Measurements from ENCODE around the gene RBM41. TPM values are rescaled to one million over a fixed set of nuclear protein-coding genes. Genes with fewer than 3 reads are reported as not detected.
"Not testable (repeated sequence)": the region's sequence is repeated elsewhere in the genome, so short reads cannot be mapped to it uniquely, and the experiment has no call there.

Gene RBM41
- total RNA-seq, 3 donors from 2014 or later: 8.0 to 11.7 (median 10.6) TPM

GRCh38 chrX:107107459-107107858, 11.2 kb downstream of the RBM41 start:
- no peaks in the 10 kb centered on the region for H3K27me3 Mint-ChIP-seq (ENCODE audit: low read depth)
- no peaks in the 10 kb centered on the region for H3K9me3 Mint-ChIP-seq
- peaks cover 25% of the 10 kb centered on the region for H3K36me3 Mint-ChIP-seq (ENCODE audit: insufficient read depth)
- H3K4me3 Mint-ChIP-seq: no peak overlapping the region
- ATAC-seq (no peak), DNase-seq (no peak)
- H3K4me1 Mint-ChIP-seq (ENCODE audit: low read depth): peaks cover 17% of the 10 kb centered on the region

DNA sequence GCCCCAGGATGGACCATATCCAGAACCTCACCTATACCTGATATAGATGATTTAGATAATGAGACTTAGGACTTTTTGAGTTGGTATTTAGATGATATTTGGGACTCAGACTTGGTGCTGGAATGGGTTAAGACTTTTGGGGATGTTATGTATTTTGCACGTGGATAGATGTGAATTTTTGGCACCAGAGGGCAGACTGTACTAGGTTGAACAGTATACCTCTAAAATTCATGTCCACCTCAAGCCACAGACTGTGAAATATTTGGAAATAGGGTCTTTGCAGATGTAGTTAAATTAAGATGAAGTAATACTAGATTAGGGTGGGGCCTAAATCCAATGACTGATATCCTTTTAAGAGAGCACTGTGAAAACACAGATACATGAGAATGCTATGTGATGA, 15.6 kb downstream of the RBM41 start:
- no peak for ATAC-seq
- Mint-ChIP-seq H3K27me3 (ENCODE audit: low read depth) (no peaks in the 10 kb centered on the region), H3K9me3 (no peaks in the 10 kb centered on the region), H3K4me3 (no peak overlapping the region), H3K4me1 (ENCODE audit: low read depth) (peaks cover 8% of the 10 kb centered on the region), H3K36me3 (ENCODE audit: insufficient read depth) (peaks cover 23% of the 10 kb centered on the region)
- no peak for DNase-seq

- Mint-ChIP-seq H3K9me3 (peaks cover 11% of the 10 kb centered on the region), H3K4me3 (no peak overlapping the region), H3K36me3 (ENCODE audit: insufficient read depth) (peaks cover 14% of the 10 kb centered on the region), H3K27me3 (ENCODE audit: low read depth) (no peaks in the 10 kb centered on the region), H3K4me1 (ENCODE audit: low read depth) (peaks cover 6% of the 10 kb centered on the region)
- DNase-seq: no peak
- ATAC-seq: no peak
Observed at GRCh38 chrX:107076158-107076557, 42.5 kb downstream of the RBM41 start.

DNA sequence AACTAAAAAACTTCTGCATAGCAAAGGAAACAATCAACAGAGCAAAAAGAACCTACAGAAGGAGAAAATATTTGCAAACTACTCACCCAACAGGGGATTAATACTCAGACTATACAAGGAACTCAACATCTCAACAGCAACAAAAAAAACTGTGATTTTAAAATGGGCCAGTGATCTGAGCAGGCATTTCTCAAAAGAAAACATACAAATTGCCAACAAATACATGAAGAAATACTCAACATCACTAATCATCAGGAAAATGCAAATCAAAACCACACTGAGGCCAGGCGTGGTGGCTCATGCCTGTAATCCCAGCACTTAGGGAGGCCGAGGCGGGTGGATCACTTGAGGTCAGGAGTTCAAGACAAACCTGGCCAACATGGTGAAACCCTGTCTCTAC, 60.9 kb downstream of the RBM41 start:
- H3K9me3 Mint-ChIP-seq; DNase-seq; H3K27me3 Mint-ChIP-seq (ENCODE audit: low read depth); H3K36me3 Mint-ChIP-seq (ENCODE audit: insufficient read depth); ATAC-seq; H3K4me1 Mint-ChIP-seq (ENCODE audit: low read depth); H3K4me3 Mint-ChIP-seq: not testable (repeated sequence)

- H3K9me3 Mint-ChIP-seq: no peaks in the 10 kb centered on the region
- no peaks in the 10 kb centered on the region for H3K36me3 Mint-ChIP-seq (ENCODE audit: insufficient read depth)
- H3K4me1 Mint-ChIP-seq (ENCODE audit: low read depth): no peaks in the 10 kb centered on the region
- DNase-seq: no peak
- H3K4me3 Mint-ChIP-seq: no peak overlapping the region
- H3K27me3 Mint-ChIP-seq (ENCODE audit: low read depth): no peaks in the 10 kb centered on the region
- ATAC-seq: no peak
Observed at GRCh38 chrX:107054978-107055377, 63.6 kb downstream of the RBM41 start.

GRCh38 chrX:107050195-107050709, 68.4 kb downstream of the RBM41 start:
- ATAC-seq (no peak), DNase-seq (no peak)
- Mint-ChIP-seq H3K27me3 (ENCODE audit: low read depth) (peaks cover 2% of the 10 kb centered on the region), H3K36me3 (ENCODE audit: insufficient read depth) (no peaks in the 10 kb centered on the region), H3K4me1 (ENCODE audit: low read depth) (no peaks in the 10 kb centered on the region), H3K9me3 (no peaks in the 10 kb centered on the region), H3K4me3 (no peak overlapping the region)

GRCh38 chrX:107047622-107048021, 71.0 kb downstream of the RBM41 start:
- ATAC-seq (no peak), DNase-seq (no peak)
- no peaks in the 10 kb centered on the region for H3K36me3 Mint-ChIP-seq (ENCODE audit: insufficient read depth)
- peaks cover 5% of the 10 kb centered on the region for H3K27me3 Mint-ChIP-seq (ENCODE audit: low read depth)
- no peak overlapping the region for H3K4me3 Mint-ChIP-seq
- H3K9me3 Mint-ChIP-seq: no peaks in the 10 kb centered on the region
- H3K4me1 Mint-ChIP-seq (ENCODE audit: low read depth): no peaks in the 10 kb centered on the region

- no peak for DNase-seq
- no peak for ATAC-seq
- Mint-ChIP-seq H3K36me3 (ENCODE audit: insufficient read depth) (no peaks in the 10 kb centered on the region), H3K27me3 (ENCODE audit: low read depth) (peaks cover 3% of the 10 kb centered on the region), H3K9me3 (no peaks in the 10 kb centered on the region), H3K4me1 (ENCODE audit: low read depth) (no peaks in the 10 kb centered on the region), H3K4me3 (no peak overlapping the region)
Observed at GRCh38 chrX:107029752-107030151, 88.9 kb downstream of the RBM41 start.

DNA sequence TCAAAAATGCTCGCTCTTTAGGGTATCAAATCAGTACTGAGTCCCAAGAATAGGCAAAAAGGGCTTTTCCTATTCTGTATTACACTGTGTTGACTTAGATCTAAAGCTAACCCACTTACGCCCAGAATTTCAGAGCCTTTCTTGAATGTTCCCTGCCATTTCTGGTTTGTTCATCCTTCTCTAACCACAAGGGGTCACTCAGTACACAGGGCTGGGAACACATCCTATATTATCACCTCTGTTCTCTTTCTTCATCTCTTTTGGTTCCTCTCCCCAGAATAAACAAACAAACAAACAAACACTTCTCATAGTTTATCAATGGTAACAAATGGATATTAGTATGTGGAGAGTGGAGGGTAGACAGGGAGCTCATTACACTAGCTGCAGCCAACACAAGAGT, 93.1 kb downstream of the RBM41 start:
- H3K9me3 Mint-ChIP-seq: no peaks in the 10 kb centered on the region
- no peak for DNase-seq

GRCh38 chrX:107014936-107015335, 103.7 kb downstream of the RBM41 start:
- Mint-ChIP-seq H3K4me1 (ENCODE audit: low read depth) (no peaks in the 10 kb centered on the region), H3K27me3 (ENCODE audit: low read depth) (no peaks in the 10 kb centered on the region), H3K4me3 (no peak overlapping the region), H3K36me3 (ENCODE audit: insufficient read depth) (no peaks in the 10 kb centered on the region), H3K9me3 (no peaks in the 10 kb centered on the region)
- no peak for ATAC-seq
- DNase-seq: no peak

More for the DNA sequence above, 93.1 kb downstream of the RBM41 start:
- H3K27me3 Mint-ChIP-seq (ENCODE audit: low read depth): peaks cover 3% of the 10 kb centered on the region
- no peak for ATAC-seq
- H3K4me3 Mint-ChIP-seq: no peak overlapping the region
- no peaks in the 10 kb centered on the region for H3K4me1 Mint-ChIP-seq (ENCODE audit: low read depth)
- no peaks in the 10 kb centered on the region for H3K36me3 Mint-ChIP-seq (ENCODE audit: insufficient read depth)

Other genes starting within 250 kb of the RBM41 start
- gene RIPPLY1, start 215.5 kb downstream of the RBM41 start, total RNA-seq: not detected
- not detected for gene CLDN2, start 198.4 kb downstream of the RBM41 start, total RNA-seq
- 1 to 10 TPM; 5.3 to 6.6 (median 6.6) TPM for gene MORC4, start 118.6 kb downstream of the RBM41 start, total RNA-seq
- gene NUP62CL, start 87.6 kb upstream of the RBM41 start, total RNA-seq: under 1 TPM; 0.43 to 0.73 (median 0.55) TPM
- not detected for gene DNAAF6, start 87.8 kb upstream of the RBM41 start, total RNA-seq